Right lobe of liver (tissue), 4 donors: ENCODE results near the gene TMEM205.
A peak's percentile ranks its signal among the peaks of the same experiment; 100 is the strongest.

Source experiments
- CTCF ChIP-seq, 4 donors: fragments of 200-600 bp in 3 of 4; fragments of 450-650 bp in 1 of 4; IDR thresholded peaks; one replicate each; pipeline versions ENCODE4 v1.5.1 to v1.8.0; 2016 to 2022; ENCODE audit warnings: antibody characterized with exemption in 4 of 4, mild to moderate bottlenecking in 2 of 4
- POLR2A ChIP-seq: fragments of 450-650 bp; IDR thresholded peaks from one replicate; pipeline ENCODE4 v1.6.1; 2017; ENCODE audit warnings: antibody characterized with exemption, mild to moderate bottlenecking
- donor health status: DM: no; HTN: no; CAD: no.
- donor health status: DM: no; HTN: no; CAD: no.
- donor health status: DM: no; HTN: yes; CAD: no.

DNA sequence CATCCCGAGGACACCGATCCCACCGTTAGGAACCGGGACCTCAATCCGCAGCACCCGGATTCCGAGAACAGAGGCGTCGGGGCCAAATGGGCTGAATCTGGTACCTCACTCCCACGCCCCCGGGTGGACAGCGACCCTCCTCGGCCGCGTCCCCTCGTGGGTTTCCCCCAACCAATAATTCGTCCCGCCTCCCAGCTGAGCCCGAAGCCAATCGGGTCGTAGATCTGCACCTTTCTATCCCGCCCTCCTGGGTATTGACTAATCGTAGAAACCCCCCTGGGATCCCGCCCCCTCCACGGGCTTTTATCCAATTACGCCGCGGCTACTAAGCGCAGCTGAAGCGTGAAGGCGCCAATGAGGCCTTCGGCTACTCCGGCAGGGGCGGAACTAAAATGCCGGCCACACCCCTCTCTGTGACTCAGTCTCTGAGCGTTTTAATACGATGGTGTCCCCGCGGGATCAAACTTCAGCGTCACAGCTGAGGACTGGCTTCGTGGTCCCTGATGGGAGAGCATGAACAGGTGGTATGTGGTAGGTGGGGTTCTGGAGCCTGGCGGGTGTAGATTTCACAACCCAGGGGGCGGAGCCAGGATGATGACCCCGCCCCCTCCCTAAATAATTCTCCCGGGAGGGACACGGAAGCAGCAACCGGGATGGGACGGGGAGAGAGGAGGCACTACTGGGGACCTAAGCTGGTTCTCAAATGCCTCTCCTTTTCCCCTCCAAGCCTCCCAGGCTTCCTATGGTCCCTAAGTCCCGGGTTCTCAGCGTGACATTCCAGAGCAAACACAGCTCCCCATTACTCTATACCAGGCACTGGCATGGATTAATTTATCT lies at the start of gene TMEM205, which contains the start of gene CCDC159:
- peak; percentile 83 for TF ChIP-seq POLR2A
- TF ChIP-seq CTCF (IDR thresholded peaks at IDR 0.05), result no peak
